Stimulated activated CD4-positive, alpha-beta T cell treated with anti-CD3 and anti-CD28 coated beads, Interleukin-2, amount 100 ng/mL, for 24 hours (primary cell): ENCODE data around the gene ARF1.
"Not testable (repeated sequence)": the region's sequence is repeated elsewhere in the genome, so short reads cannot be mapped to it uniquely, and the experiment has no call there.

ENCODE experiments used
- DNase-seq, 2 donors: peaks; one replicate each; pipeline ENCODE4 v3.0.0-alpha.2; 2020

The ARF1 gene

GRCh38 chr1:228102791-228103620 lies 20.5 kb downstream of the ARF1 start, which contains the start of gene C1orf35:
C1orf35 (minus strand) TSS chr1:228103325; CDS start chr1:228103227, 98 bp downstream.
- DNase-seq = peak; percentile 95 to 97

GRCh38 chr1:228104526-228105269 lies 22.2 kb downstream of the ARF1 start:
- DNase-seq = no peak

GRCh38 chr1:228105270-228105995 lies 22.9 kb downstream of the ARF1 start:
- DNase-seq = no peak

DNA sequence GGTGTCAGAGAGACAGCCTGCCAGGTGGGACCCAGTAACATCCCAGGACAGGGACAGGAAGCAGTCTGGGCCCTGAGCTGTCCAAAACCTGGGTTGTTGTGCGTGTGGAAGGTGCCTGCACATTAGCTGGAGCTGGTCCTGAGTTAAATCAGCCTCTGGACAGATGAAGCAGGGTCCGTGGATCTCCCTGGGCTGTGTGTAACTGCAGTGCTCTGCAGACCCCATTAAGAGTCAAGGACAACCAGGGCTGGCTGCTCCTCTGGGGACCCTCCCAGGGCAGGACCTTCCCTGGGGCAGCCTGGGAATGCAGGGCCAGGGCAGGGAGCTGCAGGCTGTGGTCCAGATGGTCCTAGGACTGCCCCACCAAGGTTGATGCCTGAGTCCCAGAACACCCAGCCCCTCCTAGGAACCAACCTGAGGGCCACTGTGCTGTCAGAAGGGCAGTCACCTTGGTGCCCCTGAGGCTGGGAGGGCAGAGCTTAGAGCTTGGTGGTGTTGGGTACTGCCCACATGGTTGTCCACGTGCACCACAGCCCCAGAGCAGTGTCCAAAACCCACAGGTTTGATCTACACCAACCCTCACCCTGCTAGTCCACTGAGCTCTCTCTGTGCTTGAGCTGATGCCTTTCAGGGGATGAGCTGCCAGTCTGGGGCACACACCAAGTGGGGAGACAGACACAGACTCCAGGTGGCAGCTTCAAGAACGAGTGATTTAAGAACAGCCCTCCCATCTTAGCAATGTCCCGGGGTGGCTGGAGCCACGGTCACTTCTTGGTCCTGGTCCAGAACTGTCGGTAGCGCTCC lies 23.7 kb downstream of the ARF1 start:
- no peak for DNase-seq

- no peak for DNase-seq
Measured at GRCh38 chr1:228106800-228107054, 24.2 kb downstream of the ARF1 start.

GRCh38 chr1:228107636-228108035 lies 25.1 kb downstream of the ARF1 start:
- DNase-seq = no peak

DNA sequence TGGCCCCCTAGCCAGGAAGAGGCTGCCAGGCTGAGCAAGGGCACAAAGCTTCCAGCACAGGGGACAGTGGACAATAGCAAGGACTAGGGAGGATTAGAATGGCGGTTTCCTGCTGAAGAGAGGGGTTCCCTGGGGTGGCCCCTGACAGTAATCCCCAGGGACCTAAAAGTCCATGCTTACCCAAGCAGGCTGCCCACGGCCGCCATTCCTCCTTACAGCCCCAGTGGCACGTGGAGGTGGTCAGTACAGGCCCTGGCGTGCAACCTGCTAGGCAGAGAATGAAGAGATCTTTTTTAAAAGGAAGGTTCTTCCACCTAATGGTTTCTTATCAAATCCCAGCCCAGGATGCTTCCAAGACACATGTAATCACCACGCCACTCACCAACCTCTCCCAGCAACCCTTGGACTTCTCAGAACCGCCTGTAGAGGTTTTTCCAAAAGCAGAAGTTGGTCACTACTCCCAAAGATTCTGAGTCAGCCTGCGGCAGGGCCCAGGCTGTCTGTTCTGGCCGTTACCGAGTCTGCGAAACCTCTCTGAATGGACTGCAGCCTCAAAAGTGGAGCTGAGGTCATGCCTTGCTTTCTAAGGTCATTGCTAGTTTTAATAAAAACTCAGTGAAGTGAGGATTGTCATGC lies 25.7 kb downstream of the ARF1 start:
- DNase-seq = no peak

DNA sequence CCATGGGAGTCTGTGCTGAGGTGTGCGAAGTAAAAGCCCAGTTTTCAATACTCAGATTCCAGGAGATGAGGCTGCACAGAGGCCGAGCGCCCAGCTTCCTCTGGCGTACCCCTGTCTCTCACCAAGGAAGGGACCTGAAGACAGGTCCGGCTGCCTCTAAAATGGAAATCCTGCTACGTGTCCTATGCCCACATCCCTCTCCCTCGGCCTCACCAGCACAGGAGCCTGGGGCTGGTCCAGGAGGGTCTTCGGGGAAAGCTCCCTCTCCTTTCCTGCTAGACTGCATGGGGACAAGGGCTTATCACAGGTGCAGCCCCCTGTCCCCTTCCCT lies 26.2 kb downstream of the ARF1 start:
- DNase-seq = no peak

- DNase-seq = peak; percentile 98 to 99
Measured at GRCh38 chr1:228109073-228109961, 26.8 kb downstream of the ARF1 start, which contains the start of gene MRPL55. MRPL55 (minus strand) TSS chr1:228109299; CDS start chr1:228108260, 1,039 bp downstream.

DNA sequence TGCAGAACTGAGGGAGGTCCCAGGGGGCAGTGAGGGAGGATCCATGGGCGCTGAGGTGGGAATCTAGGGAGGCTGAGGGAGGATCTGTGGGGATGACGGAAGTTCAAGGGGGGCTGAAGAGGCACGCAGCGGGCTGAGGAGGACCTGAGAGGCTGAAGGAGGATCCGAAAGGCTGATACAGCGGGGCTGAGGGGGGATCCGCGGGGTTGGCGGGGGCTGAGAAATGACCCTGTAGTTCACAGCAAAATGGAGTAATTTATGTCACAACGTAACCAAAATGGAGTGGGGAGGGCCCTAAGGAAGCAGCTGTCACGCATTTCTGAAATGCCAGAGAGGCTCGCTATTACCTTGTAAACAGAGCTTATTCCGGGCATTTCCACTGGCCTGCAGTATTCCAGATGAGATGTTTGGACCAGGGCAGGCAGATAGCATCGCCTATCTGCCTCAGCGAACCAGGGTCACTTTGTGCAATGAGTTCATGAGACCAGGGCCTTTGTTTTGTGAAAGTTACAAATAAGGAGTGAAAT lies 27.5 kb downstream of the ARF1 start:
- no peak for DNase-seq

DNA sequence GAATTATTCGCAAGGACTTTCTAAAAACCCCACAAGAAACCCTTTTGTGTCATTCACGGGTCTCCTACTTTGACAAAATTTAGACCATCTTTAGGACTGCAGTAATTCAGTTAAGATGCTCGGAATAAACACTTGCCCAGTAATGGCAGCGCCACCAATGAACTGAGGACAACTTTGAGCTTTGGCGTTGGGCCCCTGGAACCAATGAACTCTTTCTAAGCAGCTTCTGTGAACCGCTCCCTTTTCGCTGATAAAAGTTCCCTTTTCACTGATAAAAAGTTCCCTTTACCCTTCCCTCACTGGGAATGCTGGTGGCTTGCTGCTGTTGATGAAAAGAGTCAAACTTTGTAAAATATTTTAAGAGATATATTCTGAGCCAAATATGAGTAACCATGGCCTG lies 28.0 kb downstream of the ARF1 start:
- no peak for DNase-seq

- not testable (repeated sequence) for DNase-seq
Measured at GRCh38 chr1:228111315-228111714, 28.8 kb downstream of the ARF1 start.

DNA sequence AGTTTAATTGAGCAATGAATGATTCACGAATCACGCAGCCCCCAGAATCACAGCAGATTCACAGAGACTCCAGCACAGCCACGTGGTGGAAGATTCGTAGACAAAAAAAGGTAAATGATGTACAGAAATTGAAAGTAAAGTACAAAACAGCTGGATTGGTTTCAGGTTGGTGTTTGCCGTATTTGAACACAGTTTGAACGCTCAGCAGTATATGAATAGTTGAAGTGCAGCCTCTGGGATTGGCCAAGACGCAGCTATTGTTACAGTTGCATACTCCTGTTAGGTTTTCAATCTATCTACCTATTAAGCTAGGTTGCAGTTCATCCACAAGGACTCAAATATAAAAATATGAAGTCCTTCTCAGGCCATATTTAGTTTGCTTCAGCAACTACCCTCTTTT lies 29.7 kb downstream of the ARF1 start:
- no peak for DNase-seq

GRCh38 chr1:228112617-228113016 lies 30.1 kb downstream of the ARF1 start:
- no peak for DNase-seq

DNA sequence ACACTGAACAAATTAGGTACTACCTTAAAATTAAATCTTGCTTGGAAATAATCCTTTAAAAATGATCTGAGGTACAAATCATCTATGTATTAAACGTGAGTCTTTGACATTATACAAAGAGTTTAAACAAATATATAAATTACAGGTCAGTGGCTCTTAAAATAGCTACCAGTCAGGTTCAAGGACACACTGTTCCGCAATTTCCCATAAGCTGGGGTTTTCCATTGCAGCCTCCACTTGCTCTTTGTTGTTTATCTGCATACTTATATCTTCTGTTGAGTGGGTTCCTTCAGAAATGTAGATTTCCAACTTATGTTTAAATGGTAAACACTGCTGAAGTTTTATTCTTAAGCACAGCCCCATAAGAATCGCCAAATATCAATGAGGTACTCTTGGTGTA lies 32.3 kb downstream of the ARF1 start:
- no peak for DNase-seq

DNA sequence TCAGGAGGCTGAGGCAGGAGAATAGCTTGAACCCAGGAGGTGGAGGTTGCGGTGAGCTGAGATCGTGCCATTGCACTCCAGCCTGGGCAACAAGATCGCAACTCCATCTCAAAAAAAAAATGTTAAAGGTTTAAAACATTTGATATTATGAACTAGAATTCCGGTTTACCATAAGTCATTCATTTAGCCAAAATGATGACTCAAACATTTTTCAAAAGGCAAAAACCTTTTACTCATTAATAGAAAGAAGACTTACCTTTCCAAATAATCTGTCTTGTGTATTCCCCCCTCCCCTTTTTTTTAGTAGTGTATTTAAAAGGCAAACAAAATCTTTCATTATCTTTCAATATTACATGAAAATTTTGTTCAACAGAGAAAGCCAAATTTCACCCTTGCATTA lies 34.8 kb downstream of the ARF1 start:
- no peak for DNase-seq

- DNase-seq = no peak
Measured at GRCh38 chr1:228118040-228118439, 35.5 kb downstream of the ARF1 start.

DNA sequence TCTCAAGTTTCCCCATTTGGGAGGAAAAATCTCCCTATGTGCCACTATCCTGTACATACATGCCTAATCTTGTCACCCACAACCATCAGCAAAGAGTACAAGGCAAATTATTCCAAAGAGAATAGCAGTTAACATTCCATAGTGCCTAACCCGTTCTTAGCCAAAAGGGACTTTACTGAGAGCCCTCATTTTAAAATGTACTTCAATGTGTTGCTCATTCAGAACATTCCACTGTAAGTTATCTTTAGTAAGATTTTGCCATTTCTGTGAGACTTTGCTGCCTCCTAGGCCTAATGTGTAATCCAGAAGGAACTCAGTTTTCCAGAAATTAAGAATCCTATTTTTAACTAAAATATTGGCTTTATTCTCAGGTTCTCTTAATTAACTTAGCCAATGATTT lies 37.8 kb downstream of the ARF1 start:
- DNase-seq = no peak

- DNase-seq = no peak
Measured at GRCh38 chr1:228120857-228121489, 38.5 kb downstream of the ARF1 start.

- DNase-seq = no peak
Measured at GRCh38 chr1:228122921-228123441, 40.5 kb downstream of the ARF1 start.
